ENCODE results near the gene UQCC5.

Gene UQCC5, protein sequence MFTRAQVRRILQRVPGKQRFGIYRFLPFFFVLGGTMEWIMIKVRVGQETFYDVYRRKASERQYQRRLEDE

DNA sequence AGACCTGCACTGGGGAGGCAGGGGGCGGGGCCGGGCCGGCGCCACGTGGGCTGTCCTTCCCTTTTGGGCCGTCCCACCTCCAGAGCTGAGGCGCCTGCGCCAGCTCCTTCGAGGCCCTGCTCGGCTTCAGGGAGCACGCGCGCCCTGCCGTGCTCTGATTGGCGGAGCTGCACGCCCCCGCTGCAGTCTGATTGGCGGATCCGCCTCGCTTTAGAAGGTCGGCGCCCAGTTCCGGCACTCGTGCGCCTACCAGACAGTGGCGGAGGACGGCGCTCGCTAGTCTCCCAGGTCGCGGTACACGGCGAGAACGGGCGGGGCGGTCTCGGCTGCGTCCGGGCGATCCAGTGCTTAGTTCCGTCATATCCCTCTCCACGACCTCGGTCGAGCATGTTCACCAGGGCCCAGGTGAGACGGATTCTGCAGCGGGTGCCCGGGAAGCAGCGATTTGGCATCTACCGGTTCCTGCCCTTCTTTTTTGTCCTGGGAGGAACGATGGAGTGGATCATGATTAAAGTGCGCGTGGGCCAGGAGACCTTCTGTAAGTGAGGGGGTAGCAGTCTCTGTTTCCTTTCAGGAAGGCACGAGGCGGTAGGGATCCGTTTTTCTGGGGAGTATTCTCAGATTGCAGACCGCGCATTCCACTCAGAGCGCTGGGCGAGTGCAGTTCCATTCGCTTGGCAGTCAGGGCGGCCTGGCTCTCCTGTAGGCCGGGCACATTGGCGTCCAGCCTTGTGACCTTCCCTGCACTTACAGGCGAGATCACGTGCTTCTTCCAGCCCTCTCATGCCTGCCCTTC is at the start of gene UQCC5:
UQCC5 (plus strand) TSS at position 237 of the 796 bp plus-strand sequence; CDS start at position 388, 151 bp downstream.
- peak; percentile 98 for DNase-seq

GRCh38 chr3:52487050-52487787 is 49.2 kb upstream of the UQCC5 start:
- DNase-seq = no peak

- no peak for DNase-seq
Observed at GRCh38 chr3:52487788-52488691, 48.4 kb upstream of the UQCC5 start.

GRCh38 chr3:52488746-52489145 is 47.7 kb upstream of the UQCC5 start:
- DNase-seq = no peak

- no peak for DNase-seq
Observed at GRCh38 chr3:52489453-52489852, 47.0 kb upstream of the UQCC5 start.

DNA sequence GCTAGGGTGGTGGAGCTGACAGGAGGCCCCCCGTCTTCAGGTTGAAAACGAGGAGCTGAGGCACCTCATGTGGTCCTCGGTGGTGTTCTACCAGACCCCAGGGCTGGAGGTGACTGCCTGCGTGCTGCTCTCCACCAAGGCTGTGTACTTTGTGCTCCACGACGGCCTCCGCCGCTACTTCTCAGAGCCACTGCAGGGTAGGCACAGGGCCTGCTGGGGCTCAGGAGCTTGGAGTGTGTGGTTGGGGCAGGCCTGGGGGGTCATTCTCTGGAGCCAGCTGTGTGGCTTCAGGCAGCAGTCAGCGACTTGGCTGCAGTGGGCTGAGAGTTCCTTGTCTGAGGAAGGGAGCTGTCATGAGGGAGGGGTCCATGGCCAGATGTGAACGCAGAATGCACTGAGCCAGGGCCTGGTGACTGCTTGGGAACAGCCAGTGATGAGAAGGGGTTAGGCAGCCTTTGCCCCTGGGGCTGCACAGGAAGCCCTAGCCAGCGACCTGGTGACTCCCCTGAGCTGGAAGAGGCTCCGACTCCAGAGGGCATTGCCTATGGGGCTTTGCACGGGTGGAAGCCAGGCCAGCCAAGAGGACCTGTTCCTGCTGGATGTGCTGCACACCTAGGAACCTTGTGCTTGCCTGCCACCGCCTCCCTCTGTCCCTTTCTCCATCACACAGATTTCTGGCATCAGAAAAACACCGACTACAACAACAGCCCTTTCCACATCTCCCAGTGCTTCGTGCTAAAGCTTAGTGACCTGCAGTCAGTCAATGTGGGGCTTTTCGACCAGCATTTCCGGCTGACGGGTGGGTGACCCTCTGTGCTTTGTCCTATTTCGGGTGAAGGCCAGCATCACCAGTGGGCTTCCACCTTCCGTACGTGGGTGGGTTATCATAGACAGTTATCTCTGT is 46.1 kb upstream of the UQCC5 start:
- no peak for DNase-seq

DNA sequence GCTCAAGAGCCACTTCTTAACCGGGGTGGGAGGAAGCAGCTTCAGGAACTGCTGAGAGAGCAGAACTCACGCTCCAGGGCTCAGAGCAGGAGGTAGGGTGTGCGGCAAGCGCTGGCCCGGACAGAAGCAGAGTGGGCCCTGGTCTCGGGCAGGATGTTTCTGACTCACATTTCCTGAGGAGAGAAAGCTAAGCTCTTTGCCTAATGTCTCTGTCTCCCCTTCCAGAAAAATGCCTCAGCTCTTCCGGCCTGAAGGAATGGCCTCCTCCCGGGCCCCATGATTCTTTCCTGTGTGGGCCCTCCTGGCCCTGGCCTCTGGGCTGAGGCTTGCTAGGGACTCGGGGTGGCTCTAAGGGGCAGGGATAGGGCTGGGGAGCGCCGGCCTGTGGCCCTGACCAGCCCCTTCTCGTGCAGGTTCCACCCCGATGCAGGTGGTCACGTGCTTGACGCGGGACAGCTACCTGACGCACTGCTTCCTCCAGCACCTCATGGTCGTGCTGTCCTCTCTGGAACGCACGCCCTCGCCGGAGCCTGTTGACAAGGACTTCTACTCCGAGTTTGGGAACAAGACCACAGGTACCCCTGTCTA is 45.4 kb upstream of the UQCC5 start:
- no peak for DNase-seq

GRCh38 chr3:52492059-52492458 is 44.3 kb upstream of the UQCC5 start:
- no peak for DNase-seq

DNA sequence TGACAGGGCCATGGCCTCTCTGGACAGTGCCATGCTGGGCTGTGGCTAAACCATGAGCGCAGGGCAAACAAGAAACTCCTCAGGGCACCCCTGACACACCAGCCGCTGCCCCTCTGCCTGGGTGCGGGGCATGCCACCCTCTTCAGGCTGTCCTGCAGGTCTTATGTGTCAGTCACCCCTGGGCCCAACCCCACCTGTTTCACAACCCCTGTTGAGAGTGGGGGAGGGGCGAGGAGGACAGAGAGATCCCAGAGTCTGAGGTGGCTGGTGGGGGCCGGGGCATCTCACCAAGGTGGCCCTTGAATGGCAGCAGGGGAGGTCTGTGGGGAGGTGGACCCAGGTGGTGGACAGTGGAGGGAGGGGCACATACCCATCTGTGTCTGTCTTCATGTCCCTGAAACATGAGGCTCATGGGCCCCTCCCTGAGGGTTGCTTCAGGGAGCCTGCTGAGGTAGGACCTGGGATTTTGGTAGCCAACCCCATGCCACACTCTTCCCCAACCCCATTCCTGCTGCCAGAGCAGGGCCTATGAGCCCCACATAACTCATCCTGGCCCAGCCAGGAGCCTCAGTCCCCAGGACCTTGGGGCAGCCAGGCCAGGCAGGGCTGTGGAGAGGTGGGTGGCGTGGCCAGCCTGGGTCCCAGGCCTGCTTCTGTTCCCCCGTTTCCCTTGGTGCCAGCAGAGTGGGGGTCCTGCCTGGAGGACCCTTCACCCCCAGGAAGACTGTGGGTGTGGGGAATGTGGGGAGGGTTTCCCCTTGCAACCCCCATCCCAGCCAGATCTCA is 43.0 kb upstream of the UQCC5 start:
- DNase-seq = no peak

GRCh38 chr3:52494445-52494844 is 42.0 kb upstream of the UQCC5 start:
- peak; percentile 26 for DNase-seq

GRCh38 chr3:52494886-52495495 is 41.4 kb upstream of the UQCC5 start, which contains the start of gene STAB1:
Gene STAB1 (plus strand): TSS chr3:52495338. CDS start chr3:52495414, 76 bp downstream.
- DNase-seq = no peak

GRCh38 chr3:52495777-52496602 is 40.4 kb upstream of the UQCC5 start:
- DNase-seq = no peak

- DNase-seq = no peak
Observed at GRCh38 chr3:52498137-52499054, 38.0 kb upstream of the UQCC5 start.

DNA sequence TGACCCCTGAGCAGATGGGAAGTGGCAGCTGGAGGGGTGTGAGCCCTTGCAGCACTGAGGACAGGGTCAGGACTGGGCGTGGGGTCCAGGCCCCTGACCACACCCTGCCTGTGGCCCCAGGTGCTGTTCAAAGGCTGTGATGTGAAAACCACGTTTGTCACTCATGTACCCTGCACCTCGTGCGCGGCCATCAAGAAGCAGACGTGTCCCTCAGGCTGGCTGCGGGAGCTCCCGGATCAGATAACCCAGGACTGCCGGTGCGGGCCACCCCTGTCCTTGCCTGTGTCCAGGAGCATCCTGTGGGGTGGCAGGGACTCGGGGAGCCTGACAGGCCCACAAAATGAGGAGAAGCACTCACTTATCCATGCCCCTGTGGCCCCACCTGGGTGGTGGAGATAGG is 35.4 kb upstream of the UQCC5 start:
- DNase-seq = no peak

DNA sequence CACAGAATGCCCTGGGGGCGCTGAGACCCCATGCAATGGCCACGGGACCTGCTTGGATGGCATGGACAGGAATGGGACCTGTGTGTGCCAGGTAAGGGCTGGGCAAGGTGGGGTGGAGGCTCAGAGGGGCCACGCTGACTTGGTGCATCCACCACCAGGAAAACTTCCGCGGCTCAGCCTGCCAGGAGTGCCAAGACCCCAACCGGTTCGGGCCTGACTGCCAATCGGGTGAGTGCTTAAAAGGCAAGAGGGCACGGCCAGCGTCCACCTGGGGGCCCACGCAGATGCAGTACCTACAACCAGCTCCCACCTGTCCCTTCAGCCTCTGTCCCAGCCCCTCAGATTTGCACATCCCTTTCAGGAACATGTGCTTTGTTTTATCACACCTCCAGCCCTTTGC is 34.4 kb upstream of the UQCC5 start:
- DNase-seq = no peak

DNA sequence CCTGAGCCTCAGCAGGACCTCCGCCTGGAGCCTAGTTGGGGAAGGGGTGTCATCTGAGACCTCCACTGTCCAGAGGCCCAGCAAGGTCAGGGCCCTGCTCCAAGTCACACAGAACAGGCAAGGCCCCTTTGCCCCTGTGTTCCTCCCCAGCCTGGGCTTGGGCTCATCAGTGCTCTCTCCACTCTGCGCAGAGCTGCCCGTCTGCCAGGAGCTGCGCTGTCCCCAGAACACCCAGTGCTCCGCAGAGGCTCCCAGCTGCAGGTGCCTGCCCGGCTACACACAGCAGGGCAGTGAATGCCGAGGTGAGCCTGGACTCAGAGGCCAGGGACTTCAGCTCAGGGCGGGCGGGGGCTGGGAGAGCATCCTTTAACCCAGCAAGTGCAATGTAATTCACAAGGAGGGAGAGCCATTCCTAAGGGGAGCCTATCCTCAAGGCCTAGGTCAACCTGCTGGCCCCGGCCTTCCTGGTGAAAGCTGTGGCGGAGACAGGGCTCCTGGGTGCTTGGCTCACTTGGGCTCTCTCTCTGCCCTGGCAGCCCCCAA is 33.5 kb upstream of the UQCC5 start:
- no peak for DNase-seq

GRCh38 chr3:52503788-52504424 is 32.5 kb upstream of the UQCC5 start:
- DNase-seq = peak; percentile 72

All from NCI-H69 (cell line).